HG03342 (cell line): ENCODE data around the gene DNAH2.
"Not testable (repeated sequence)": the region's sequence is repeated elsewhere in the genome, so short reads cannot be mapped to it uniquely, and the experiment has no call there.

ENCODE experiments used
- ATAC-seq: cut with Tn5 transposase; IDR thresholded peaks from one replicate; pipeline ENCODE4 v1.9.1; 2021; ENCODE audit warnings: mild to moderate bottlenecking, moderate library complexity; ENCODE audit not compliant: unreplicated experiment

Gene DNAH2

DNA sequence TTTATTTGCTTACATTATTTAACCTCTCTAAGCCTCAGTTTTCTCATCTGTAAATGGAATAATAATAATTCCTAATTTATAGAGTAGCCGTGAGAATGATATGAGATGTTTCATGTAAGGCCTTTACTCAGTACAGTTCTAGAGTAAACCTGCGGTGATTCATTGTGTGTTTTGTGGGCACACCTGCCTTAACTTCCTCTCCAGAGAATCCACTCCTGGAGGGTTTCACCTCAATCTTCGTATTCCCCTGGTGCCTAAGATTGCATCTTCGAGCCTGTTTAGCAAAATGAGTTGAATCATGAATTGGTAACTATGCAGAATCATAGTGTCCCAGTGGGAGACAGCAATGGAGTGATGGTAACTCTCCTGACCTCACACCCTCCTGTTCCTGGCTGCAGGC, 52.3 kb downstream of the DNAH2 start:
- no peak for ATAC-seq

DNA sequence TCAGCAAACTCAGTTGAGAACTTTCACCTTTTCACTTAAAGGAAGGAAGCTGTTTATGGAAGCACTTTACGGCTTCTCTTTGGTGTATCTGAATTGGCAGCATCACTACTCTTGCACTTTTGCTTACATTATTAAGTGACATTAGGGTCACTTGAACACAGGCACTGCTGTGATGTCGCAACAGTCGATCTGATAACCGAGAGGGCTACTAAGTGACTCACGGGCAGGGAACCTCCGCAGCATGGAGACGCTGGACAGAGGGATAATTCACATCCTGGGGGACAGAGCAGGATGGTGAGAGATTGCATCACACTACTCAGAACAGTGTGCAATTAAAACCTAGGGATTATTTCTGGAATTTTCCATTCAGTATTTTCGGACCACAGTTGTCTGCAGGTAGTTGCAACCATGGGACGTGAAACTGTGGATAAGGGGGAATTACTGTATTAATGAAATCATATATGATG, 56.5 kb downstream of the DNAH2 start:
- ATAC-seq, result no peak

DNA sequence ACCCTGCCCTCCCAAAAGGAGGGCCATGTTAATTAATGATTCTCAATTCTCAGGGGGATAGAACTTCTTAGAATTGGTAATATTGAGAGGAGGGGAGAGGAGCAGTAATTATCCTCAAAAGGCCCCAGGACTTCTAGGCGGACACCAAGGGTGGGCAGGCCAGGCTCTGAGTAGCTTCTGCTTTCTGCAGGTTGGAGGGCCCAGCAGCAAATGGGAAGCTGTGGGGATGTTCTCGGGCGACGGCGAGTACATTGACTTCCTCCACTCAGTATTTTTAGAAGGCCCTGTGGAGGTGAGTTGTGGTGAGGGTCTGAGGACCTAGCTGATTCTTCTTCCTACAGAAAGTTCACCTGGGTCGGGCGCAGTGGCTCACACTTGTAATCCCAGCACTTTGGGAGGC, 57.5 kb downstream of the DNAH2 start:
- no peak for ATAC-seq

DNA sequence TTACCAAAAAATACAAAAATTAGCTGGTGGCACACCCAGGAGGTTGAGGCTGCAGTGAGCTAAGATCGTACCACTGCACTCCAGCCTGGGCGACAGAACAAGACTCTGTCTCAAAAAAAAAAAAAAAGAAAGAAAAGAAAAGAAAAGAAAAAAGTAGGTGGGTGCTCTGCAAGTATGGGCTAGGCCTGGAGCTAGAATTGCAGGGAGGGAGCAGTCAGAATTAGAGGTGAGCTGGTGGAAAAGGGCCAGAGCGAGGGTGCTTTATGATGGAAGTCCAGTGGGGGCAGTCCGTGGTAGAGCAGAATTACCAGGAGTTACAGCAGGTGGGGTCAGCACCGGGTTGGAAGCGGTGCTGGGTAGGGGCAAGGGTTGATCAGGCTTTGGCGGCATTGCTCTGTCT, 59.5 kb downstream of the DNAH2 start:
- ATAC-seq, result no peak

DNA sequence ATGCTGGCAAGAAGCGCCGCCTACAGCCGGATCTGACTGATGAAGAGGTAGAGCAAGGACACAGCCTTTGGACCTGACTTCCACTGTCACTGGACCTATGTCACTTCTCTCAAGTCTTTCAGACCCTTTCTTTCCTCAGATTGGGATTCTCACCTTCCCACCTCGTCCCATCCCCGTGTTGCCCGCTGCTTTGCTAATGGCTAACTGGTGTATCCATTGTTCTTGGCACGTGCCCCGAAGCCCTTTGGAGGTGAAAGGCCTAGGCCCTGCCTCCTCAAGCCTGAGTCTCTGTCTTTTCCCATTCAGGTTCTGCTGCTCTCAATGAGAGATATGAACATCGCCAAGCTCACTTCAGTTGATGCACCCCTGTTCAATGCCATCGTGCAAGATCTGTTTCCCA, 63.2 kb downstream of the DNAH2 start:
- ATAC-seq, result no peak

DNA sequence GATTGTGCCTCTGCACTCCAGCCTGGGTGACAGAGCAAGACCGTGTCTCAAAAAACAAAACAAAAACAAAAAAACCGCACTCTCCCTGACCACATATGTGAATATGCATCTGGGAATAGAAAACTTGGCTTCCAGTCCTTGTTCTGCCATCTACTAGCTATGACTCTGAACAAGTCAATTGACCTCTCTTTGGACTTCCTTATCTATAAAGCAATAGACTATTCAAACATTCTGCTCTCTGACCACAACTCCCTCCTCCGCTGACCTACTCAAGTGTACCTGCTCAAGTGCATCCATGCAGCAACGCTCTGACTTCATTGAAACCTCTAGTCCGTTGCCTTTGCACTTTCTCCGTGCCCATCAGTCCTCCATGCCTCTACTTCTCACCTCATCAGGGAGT, 63.9 kb downstream of the DNAH2 start:
- no peak for ATAC-seq

DNA sequence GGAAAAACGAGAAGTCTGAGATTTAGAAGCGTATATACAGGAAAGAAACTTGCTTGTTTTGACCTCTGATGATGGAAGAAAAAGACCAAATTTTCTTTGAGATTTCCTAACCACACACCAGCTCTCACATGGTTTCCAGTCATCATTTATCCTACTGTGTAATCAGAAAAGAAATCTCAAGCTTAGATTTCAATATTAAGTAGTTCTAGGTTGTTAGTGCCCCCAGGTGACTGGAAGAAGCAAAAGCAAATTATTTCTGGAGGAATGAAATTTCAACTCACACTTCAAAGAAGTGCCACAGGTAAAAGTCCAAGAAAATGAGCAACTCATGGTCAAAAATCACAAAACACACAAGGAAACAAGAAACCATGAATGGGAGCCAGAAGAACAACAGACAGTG, 64.7 kb downstream of the DNAH2 start:
- no peak for ATAC-seq

DNA sequence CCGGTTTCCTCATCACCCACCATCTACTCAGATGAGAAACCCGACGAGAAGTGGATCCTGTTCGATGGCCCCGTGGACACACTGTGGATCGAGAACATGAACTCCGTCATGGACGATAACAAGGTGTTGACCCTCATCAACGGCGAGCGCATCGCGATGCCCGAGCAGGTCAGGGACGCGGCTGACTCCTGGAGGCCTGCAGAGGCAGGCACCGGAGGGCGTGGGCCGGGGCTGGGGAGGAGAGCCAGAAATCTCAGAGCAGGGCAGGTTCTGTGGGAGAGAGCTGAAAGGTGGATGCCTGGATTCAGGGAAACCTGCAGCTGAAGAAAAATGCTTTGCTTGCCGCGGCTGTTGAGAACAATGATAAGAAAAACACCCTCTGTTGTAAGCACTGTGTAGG, 69.3 kb downstream of the DNAH2 start:
- no peak for ATAC-seq

DNA sequence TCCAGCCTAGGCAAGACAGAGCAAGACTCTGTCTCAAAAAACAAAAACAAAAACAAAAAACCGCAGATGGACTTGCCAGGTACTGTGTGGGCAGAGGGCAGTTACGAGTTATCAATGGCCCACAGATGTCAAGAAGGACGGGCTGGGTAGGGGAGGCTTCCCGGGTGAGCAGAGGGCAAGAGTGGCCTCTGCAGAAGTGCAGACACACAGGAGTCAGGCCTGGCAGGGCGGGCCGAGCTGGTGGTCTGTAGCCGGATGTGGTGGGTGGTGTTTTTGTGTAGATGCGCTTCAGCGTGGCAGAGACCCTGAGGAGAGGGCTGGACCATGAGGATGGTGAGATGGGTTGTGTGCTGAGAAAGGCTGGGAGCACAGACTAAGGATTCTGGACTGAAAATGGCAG, 71.6 kb downstream of the DNAH2 start:
- no peak for ATAC-seq

DNA sequence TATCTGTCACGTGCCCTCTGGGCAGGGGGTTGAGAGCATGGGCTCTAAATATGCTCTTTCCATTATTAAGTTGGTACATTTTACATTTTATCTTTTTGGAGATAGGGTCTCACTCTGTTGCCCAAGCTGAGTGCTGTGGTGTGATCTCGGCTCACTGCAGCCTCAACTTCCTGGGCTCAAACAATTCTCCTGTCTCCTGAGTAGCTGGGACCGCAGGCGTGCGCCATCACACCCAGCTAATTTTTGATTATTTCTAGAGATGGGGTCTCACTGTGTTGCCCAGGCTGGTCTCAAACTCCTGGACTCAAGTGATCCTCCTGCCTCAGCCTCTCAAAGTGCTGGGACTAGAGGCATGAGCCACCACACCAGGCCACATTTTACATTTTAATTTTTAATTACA, 72.6 kb downstream of the DNAH2 start:
- no peak for ATAC-seq

DNA sequence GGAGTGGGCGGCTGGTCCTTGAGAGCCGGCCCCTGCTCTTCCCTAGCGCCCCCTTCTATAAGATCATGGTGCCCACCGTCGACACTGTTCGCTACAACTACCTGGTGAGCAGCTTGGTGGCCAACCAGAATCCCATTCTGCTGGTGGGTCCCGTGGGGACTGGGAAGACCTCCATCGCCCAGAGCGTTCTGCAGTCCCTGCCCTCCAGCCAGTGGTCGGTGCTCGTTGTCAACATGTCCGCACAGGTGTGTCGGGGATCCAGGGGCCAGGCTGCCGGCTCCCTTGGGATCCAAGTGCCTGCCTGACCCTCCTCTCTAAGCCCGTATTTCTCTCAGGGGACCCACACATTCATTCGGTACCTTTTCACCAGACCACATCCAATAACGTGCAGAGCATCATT, 75.1 kb downstream of the DNAH2 start:
- no peak for ATAC-seq

DNA sequence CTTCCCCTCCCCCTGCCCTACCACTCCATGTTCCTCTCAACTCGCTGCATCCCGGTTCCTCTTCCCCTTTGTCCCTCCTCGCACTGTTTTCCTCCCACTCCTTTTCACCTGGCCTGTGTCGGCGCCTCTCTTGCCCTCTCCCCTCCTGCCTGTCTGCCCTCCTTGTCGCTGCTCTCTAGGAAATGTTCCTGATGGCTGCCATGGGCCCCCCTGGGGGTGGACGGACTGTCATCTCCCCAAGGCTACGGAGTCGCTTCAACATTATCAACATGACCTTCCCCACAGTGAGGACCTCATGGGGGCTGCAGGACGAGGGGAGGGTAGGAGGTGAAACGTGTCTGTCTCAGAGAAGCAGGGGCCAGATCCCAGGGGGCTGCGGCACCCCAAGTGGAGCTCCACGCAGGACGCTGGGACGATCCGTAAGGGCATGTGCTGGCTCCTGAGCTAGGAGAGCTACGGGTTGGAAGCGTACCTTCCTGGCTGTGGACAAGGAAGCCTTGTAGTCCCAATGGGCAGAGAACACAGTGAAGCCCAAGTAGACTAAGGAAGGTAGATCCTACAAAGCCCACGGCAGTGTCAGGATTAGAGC, 76.6 kb downstream of the DNAH2 start:
- ATAC-seq, result no peak

DNA sequence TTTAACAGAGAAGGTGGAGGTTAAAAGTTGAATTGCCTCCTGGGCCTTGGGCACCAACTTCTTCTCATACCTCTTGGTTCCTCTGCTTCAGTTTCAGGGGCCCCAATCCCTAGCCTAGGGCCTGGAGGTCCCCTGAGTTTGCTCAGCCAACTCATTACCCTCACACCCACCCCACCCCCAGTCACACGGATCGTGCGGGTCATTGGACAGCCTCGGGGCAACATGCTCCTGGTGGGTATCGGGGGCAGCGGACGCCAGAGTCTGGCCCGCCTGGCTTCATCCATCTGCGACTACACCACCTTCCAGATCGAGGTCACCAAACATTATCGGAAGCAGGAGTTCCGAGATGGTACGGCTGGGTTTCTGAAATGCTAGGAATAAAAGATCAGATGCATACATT, 80.4 kb downstream of the DNAH2 start:
- no peak for ATAC-seq

DNA sequence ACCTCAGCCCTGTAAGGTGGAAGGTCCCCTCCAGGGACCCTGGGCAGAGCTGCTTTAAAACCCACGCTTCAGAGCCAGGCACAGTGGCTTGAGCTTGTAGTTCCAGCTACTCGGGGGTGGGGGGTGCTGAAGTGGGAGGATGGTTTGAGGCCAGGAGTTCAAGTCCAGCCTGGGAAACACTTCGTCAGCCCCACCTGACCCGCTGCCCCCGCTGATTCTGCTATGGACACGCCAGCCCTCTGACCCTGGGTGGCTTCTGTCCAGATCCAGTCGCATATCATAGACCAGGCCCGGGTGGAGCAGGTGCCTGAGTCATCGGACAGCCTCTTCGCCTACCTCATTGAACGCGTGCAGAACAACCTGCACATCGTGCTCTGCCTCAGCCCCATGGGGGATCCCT, 81.3 kb downstream of the DNAH2 start:
- no peak for ATAC-seq

DNA sequence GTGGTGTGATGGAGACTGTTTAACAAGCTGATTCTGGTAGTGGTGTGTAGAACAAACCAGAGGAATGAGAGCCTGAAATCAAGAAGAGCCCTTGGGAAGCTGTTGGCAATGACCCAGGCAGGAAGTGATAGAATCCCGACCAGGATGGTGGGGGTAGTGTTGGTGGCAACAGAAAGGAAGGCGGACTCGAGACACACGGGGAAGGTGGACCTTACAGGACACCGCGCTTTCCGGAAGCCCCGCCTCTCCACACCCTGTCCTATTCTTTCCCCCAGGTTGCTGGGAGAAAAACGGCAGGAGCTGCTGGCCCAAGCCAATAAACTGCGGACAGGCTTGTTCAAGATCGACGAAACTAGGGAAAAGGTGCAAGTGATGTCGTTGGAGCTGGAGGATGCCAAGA, 86.4 kb downstream of the DNAH2 start:
- ATAC-seq, result no peak

DNA sequence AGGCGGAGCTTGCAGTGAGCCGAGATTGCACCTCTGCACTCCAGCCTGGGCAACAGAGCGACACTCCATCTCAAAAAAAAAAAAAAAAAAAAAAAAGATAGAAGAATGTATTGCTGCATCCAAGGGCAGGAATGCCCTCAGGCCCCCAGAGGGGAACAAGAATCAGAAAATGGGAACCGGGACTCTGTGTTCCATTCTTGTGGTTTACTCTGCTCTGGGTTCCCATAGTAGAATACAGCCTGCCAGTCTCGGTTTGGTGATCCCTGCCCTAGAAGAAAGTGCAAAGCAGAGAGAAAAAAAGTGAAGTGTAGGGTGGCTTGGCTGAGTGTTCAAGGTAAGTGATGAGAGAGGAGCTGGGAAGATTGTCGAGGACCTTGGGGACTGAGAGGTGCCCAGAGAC, 89.0 kb downstream of the DNAH2 start:
- no peak for ATAC-seq

DNA sequence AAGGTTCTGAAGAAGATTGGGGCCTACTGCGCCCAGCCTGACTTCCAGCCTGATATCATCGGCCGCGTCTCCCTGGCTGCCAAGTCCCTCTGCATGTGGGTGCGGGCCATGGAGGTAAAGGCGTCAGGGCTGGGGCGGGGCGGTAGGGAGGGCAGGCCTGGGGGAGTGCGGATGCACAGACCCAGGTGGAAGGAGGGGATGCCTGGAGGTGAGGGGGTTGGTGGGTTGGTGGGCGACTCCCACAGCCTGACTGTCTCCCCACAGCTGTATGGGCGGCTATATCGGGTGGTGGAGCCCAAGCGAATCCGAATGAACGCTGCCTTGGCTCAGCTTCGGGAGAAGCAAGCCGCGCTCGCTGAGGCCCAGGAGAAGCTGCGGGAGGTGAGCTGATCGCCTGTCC, 89.7 kb downstream of the DNAH2 start:
- ATAC-seq, result no peak

DNA sequence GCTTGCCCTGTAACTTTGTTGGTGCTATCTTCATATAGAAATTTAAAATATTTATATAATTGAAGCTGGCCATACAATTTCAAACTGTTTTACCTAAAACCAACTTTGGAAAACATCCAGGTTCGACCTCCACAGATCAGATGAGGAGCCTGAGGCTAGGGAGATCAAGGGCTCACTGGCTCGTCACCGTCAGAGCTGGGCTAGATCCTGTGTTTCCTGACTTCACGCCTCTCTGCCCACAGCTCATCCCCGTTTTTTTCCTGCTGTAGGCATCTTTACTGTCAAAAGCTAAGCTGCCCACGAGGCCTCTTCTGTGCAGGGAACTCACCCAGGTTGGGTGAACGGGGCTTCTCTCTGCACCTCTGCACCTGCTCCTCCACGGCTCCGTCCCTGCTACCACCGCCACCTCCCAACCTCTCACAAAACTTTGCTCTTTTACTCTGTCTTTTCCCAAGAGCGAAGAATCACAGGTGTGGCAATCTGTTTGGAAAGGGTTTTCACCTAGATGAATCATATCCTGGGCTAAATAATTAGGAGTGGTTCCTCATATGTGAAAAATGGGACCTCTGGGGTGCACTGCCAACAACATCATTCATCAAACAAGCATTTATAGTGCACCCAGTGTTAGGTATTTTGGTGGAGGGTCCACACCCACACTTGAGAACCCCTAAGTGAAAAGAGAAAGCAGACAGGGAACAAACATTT, 91.7 kb downstream of the DNAH2 start:
- no peak for ATAC-seq

DNA sequence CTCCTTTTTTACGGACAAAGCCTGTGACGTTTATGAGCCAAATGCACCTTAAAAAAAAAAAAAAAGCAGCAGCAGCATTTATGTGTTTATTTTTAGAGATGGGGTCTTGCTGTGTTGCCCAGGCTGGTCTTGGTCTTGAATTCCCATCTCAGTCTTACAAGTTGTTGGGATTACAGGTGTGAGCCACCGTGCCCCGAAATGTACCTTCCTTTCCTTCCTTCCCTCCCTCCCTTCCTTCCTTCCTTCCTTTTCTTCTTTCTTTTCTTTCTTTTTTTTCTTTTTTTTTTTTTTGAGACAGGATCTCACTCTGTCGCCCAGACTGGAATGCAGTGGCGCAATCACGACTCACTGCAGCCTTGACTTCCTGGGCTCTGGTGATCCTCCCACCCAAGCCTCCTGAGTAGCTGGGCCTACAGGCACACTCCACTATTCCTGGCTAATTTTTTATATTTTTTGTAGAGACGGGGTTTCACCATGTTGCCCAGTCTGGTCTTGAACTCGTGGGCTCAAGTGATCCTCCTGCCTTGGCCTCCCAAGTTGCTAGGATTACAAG, 92.3 kb downstream of the DNAH2 start:
- ATAC-seq, result not testable (repeated sequence)

DNA sequence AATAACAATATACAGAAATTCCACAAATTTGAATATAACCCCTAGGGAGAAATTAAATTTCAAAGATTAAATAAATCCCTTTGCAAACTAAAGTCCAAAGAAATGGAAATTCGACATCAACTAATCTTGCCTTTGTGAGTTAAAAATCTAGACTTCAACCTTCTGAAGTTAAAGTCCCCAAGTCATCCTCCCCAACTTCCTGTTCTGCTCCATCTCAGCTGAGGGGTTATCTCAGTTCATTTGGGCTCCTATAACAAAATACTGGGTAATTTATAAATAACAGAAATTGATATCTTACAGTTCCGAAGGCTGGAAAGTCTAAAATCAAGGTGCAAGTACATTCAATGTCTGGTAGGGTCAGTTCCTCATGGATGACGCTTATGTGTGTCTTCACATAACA, 93.7 kb downstream of the DNAH2 start:
- no peak for ATAC-seq

DNA sequence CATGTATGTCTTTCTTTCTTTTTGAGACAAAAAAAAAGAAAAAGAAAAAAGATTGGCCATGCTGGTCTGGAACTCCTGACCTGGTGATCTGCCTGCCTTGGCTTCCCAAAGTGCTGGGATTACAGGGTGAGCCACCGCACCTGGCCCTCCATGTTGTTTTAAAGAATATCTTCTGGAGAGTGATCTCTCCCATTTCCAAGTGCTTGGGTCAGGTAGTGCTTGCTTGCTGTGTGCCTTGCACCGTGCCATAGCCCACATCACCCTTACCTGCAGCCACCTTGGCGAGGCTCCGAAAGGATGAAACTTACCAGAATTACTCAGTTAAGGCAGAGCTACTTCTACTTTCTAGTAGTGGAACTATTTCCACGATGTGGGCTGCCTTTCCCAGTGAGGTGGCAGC, 97.4 kb downstream of the DNAH2 start:
- no peak for ATAC-seq

DNA sequence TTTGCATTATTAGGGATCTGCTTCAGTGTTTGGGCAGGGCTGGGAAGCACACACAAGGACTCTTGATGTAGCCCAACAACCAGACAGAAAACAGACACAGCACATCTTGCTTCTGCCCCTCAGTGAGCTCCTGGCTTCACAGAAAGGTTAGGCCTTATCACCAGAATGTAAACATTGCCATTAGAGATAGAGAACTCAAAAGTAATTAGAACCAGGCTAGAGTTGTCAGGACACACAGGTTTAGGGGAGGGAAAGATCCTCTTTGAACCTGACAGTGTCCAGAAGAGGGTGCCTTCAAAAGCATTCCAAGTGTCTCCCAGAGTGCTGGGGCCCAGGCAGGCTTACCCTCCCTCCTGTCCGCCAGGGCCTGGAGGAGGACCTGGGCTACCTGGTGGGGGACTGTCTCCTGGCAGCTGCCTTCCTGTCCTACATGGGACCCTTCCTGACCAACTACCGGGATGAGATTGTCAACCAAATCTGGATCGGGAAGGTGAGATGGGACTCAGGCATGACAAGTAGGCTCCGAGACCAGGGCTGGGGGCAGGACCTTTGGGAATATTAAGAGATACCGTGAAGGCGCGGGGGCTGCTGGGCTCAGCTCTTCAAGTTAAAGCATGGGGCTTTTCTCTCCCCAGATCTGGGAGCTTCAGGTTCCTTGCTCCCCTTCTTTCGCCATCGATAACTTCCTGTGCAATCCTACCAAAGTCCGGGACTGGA, 99.5 kb downstream of the DNAH2 start:
- no peak for ATAC-seq
